Nephron (organoid): Measurements from ENCODE around the gene RGSL1.

Experiments
- H3K27ac Mint-ChIP-seq, 3 experiments: 2 replicates each; pipeline ENCODE4 v1.8.0; 2020; ENCODE audit warnings: mixed read lengths in 3 of 3, mild to moderate bottlenecking in 2 of 3, moderate library complexity in 1 of 3
- H3K27me3 Mint-ChIP-seq: 2 replicates; pipeline ENCODE4 v1.8.0; 2021; ENCODE audit warnings: low read depth, mild to moderate bottlenecking, moderate library complexity, mixed read lengths
- H3K36me3 Mint-ChIP-seq: 2 replicates; pipeline ENCODE4 v1.8.0; 2020; ENCODE audit warnings: low read depth, mixed read lengths
- H3K4me1 Mint-ChIP-seq: 2 replicates; pipeline ENCODE4 v1.8.0; 2020; ENCODE audit warnings: mixed read lengths
- H3K4me3 Mint-ChIP-seq, 3 experiments: 2 replicates each; pipeline ENCODE4 v1.8.0; 2020; ENCODE audit warnings: mild to moderate bottlenecking in 3 of 3, mixed read lengths in 3 of 3, moderate library complexity in 2 of 3
- H3K9me3 Mint-ChIP-seq: 2 replicates; pipeline ENCODE4 v1.8.0; 2020; ENCODE audit warnings: mixed read lengths
- TF ChIP-seq, protein P1 (sequence below), 3 experiments: fragments of 200-600 bp; sonication (generic); IDR thresholded peaks; one replicate each; pipeline ENCODE4 v1.5.0; 2021; ENCODE audit warnings: antibody characterized with exemption in 3 of 3; ENCODE audit not compliant: unreplicated experiment in 3 of 3

RGSL1 gene

DNA sequence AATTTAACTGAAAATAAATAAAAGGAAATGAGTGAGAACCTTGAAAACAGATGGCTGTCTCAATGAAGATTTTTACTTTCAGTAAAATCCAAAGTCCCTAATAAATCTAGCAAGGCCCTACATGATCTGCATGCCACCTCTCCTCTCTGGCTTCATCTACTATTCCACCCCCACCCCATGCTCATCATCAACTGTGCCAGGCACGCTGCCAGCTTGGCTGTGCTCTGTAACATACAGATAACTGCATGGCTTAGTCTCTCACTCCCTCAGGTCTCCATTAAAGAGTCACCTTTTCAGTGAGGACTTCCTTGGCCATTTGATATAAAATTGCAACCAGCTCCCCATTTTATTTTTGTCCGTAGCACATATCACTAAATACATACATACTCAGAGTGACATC, 26.7 kb downstream of the RGSL1 start:
- Mint-ChIP-seq H3K36me3 (no peaks in the 10 kb centered on the region), H3K9me3 (peaks cover 17% of the 10 kb centered on the region), H3K27me3 (no peaks in the 10 kb centered on the region), H3K27ac (no peak overlapping the region), H3K4me3 (no peak overlapping the region), H3K4me1 (no peaks in the 10 kb centered on the region)
- TF ChIP-seq, protein P1, sequence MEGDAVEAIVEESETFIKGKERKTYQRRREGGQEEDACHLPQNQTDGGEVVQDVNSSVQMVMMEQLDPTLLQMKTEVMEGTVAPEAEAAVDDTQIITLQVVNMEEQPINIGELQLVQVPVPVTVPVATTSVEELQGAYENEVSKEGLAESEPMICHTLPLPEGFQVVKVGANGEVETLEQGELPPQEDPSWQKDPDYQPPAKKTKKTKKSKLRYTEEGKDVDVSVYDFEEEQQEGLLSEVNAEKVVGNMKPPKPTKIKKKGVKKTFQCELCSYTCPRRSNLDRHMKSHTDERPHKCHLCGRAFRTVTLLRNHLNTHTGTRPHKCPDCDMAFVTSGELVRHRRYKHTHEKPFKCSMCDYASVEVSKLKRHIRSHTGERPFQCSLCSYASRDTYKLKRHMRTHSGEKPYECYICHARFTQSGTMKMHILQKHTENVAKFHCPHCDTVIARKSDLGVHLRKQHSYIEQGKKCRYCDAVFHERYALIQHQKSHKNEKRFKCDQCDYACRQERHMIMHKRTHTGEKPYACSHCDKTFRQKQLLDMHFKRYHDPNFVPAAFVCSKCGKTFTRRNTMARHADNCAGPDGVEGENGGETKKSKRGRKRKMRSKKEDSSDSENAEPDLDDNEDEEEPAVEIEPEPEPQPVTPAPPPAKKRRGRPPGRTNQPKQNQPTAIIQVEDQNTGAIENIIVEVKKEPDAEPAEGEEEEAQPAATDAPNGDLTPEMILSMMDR (IDR thresholded peaks at IDR 0.05; ENCODE audit: unreplicated experiment in 3 of 3): no peak

DNA sequence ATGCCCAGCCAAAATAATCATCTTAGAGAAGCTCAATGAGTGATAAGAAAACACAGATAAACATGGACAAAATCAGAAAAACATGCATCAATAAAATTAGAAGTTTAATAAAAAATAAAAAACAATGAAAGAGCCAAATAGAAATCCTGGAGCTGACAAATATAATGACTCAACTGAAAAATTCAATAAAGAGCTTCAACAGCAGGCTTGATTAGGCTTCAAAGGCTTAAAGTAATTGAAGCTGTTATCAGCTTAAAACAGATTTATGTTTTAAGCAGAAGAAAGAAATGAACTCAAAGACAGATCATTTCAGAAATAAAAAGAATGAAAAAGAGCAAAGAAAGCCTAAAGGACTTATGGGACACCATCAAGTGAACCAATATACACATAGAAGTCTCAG, 28.3 kb downstream of the RGSL1 start:
- H3K36me3 Mint-ChIP-seq: no peaks in the 10 kb centered on the region
- peaks cover 17% of the 10 kb centered on the region for H3K9me3 Mint-ChIP-seq
- TF ChIP-seq, protein P1 (IDR thresholded peaks at IDR 0.05; ENCODE audit: unreplicated experiment in 3 of 3): no peak
- H3K27me3 Mint-ChIP-seq: no peaks in the 10 kb centered on the region
- no peak overlapping the region for H3K27ac Mint-ChIP-seq
- H3K4me1 Mint-ChIP-seq: no peaks in the 10 kb centered on the region
- H3K4me3 Mint-ChIP-seq: no peak overlapping the region

DNA sequence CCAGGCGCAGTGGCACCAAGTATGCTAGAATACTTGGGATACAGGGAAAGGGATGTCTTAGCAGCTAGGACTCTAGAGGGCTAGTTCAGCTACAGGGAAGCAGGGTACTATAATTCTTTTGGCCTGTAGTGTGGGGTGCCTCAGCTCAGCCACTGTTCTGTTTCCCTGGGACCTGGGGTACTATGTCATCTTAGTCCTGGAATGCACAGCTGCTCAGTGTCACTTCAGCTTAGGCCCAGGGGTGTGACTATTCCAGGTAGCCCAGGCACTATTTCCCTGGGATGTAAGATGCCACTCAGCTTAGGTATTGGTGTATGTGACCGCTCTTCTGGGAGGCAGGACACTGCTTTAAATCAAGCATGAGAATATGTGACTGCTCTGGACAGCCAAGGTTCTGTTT, 34.1 kb downstream of the RGSL1 start:
- H3K27me3 Mint-ChIP-seq: peaks cover 4% of the 10 kb centered on the region
- no peak overlapping the region for H3K27ac Mint-ChIP-seq
- no peak overlapping the region for H3K4me3 Mint-ChIP-seq
- no peaks in the 10 kb centered on the region for H3K36me3 Mint-ChIP-seq
- TF ChIP-seq, protein P1 (IDR thresholded peaks at IDR 0.05; ENCODE audit: unreplicated experiment in 3 of 3): no peak
- H3K9me3 Mint-ChIP-seq: peaks cover 2% of the 10 kb centered on the region
- H3K4me1 Mint-ChIP-seq: no peaks in the 10 kb centered on the region

DNA sequence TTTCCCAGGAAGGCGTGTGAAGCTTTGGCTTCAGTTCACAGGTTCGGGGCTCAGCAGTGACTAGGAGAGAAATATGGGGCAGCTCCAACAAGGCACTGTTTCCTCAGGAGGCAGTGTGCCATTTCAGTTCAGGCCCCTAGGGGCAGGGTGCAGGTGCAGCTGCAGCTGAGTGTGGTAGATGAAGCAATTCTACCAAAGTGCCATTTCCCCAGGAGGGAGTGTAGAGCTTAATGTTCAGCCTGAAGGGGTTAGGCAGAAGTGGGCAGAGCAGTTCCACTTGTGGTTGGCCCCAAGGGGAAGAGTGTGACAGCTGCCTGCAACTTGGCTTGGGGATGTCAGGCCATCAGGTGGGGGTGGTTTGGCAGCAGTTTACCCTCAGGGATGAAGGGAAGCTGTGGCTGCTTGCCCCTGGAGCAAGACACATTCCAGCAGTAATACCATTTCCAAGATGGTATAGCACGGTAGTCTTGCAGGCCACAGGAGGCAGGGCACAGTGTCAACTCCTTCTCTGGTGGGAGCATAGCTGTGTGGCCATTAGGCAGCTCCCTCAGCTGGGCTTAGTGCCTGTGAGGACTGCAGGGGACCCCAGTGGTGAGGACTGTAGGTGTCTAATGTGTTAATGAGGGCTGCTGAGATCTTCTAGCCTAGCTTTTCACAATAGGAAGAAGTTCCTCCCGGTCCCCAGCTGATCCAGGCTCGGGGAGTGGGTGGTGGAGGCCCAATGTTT, 34.7 kb downstream of the RGSL1 start:
- no peak overlapping the region for H3K27ac Mint-ChIP-seq
- H3K4me1 Mint-ChIP-seq: no peaks in the 10 kb centered on the region
- peaks cover 4% of the 10 kb centered on the region for H3K27me3 Mint-ChIP-seq
- no peak overlapping the region for H3K4me3 Mint-ChIP-seq
- TF ChIP-seq, protein P1 (IDR thresholded peaks at IDR 0.05; ENCODE audit: unreplicated experiment in 3 of 3): peak in 1 of 3 experiments; percentile 12
- H3K9me3 Mint-ChIP-seq: no peaks in the 10 kb centered on the region
- H3K36me3 Mint-ChIP-seq: no peaks in the 10 kb centered on the region

DNA sequence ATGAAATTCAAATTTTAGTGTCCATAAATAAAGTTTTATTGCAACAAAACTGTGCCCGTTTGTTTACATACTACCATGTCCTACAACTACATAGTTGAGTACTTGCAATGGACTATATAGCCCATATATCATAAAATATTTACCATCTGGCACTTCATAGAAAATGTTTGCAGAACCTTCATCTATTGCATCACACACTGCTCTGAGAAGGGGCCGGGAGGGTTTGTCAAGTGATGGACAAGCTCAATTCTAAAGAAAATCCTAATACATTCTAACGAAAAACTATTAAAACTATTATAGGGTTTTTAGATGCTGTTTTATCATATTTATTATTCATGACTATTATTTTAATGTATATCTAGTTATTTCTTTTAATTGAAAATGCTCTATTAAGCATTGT, 35.9 kb downstream of the RGSL1 start:
- no peak overlapping the region for H3K27ac Mint-ChIP-seq
- TF ChIP-seq, protein P1 (IDR thresholded peaks at IDR 0.05; ENCODE audit: unreplicated experiment in 3 of 3): no peak
- H3K9me3 Mint-ChIP-seq: no peaks in the 10 kb centered on the region
- no peaks in the 10 kb centered on the region for H3K4me1 Mint-ChIP-seq
- H3K36me3 Mint-ChIP-seq: no peaks in the 10 kb centered on the region
- peaks cover 4% of the 10 kb centered on the region for H3K27me3 Mint-ChIP-seq
- H3K4me3 Mint-ChIP-seq: no peak overlapping the region

DNA sequence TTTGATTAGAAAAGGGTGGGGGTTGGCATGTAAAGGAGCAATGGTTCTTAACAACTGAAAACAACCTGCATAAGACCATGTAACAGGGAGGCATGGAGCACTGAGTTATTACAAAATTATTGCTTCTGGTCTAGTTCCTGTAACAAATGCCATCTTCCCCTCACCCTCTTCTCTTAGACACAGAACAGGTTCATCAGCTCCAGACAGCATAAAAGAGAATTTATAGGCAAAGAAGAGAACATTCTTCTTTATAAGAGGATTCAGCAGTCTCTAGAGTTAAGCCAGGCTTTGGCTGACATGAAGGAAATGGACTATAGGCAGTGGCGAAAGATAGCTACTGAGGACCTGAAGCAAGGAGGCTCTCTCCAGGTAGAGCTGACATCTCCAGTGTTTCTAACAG, 38.9 kb downstream of the RGSL1 start:
- H3K4me3 Mint-ChIP-seq: no peak overlapping the region
- TF ChIP-seq, protein P1 (IDR thresholded peaks at IDR 0.05; ENCODE audit: unreplicated experiment in 3 of 3): no peak
- H3K4me1 Mint-ChIP-seq: no peaks in the 10 kb centered on the region
- H3K27ac Mint-ChIP-seq: no peak overlapping the region
- no peaks in the 10 kb centered on the region for H3K9me3 Mint-ChIP-seq
- H3K27me3 Mint-ChIP-seq: peaks cover 4% of the 10 kb centered on the region
- no peaks in the 10 kb centered on the region for H3K36me3 Mint-ChIP-seq
